Stimulated activated CD4-positive, alpha-beta T cell treated with anti-CD3 and anti-CD28 coated beads, TNF-alpha, amount 100 ng/mL, for 48 hours (primary cell): ENCODE measurements around the gene NANOS2.
A peak's percentile ranks its signal among the peaks of the same experiment; 100 is the strongest.

Source experiments
- DNase-seq, 3 donors: peaks; one replicate each; pipeline ENCODE4 v3.0.0-alpha.2; 2020; ENCODE audit warnings: low read depth in 3 of 3

Gene NANOS2

DNA sequence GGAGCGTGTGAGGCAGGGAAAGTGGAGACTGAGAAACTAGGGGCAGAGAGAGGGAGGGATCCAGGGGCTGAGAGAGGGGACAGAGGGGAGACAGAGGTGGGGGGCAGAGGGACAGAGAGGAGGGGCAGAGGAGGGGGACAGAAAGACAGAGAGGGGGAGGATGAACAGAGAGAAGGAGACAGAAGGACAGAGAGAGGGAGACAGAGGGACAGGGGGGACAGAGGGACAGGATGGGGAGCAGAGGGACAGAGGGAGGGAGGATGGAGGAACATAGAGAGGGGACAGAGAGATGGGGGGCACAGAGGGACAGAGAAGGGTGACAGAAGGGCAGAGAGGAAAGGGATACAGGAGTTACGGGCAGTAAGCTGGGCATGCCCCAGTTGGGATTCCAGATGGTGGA, 14.7 kb upstream of the NANOS2 start:
- no peak for DNase-seq

DNA sequence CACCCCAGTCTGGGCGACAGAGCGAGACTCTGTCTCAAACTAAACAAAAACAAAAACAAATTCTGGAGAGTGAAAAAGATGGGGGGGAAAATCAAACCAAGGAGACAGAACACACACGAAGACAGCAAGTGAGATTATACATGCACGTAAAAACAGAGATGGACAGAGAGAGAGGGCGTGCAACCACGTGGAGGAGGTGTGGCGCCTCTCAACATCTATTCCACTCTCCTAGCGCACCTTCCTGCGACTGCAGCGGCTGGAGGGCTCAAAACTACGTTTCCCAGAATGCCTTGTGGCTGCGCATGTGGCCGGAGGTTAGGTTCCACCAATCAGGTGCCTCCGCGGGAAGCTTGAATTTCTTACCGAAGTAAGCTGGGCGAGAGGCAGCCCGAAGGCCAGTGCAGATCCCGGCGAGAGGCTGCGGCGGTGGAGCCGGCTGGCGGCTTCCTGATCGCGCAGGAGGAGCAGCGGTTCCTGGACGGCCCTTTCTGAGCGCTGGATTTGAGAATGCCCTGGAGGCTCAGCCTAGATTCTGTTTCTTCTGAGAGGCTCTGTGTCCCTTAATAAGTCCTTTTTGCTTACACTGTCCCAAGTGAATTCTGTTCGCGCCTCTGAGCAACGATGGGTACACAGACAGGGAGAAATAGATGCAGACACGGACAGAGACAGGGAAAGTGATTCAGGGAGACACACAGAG, 13.1 kb upstream of the NANOS2 start:
- DNase-seq, result peak; percentile 76 to 85 (median 82)

DNA sequence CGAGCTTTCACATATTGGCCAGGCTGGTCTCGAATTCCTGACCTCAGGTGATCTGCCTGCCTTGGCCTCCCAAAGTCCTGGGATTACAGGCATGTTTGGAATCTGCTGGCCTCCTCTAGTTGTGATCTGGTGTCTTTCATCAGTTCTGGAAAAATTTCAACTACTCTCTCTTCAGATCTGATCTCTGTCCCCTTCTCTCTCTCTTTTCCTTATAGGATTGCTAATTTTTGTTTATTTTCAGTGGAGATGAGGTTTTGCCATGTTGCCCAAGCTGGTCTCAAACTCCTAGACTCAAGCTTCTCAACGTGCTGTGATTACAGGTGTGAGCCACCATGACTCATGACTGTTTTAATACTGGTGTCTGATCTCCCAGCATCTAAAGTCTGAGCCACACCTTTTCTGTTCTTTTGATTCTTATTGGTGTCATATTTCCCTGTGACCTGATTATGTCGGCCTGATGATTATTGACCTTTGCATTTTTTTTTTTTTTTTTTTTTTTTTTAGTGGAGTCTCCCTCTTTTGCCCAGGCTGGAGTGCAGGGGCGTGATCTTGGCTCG, 10.4 kb upstream of the NANOS2 start:
- DNase-seq, result no peak

DNA sequence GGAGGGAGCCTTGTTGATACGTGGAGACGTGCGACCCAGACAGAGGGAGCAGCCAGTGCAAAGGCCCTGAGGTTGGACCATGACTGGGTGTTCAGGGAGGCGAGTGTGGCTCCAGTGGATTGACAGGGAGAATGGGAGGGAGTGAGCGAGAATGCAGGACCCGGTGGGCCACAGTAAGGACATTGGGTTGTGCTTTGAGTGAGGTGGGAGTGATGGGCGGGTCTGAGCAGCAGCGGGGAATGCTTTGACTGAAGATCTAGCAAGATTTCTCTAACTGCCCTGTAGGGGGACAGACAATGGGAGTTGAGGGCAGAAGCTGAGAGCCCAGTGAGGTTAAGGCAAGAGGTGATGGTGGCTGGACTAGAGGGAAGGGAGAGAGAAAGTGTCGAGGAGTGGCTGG, 7.7 kb upstream of the NANOS2 start:
- no peak for DNase-seq

GRCh38 chr19:45920458-45920857, 5.9 kb upstream of the NANOS2 start:
- no peak for DNase-seq

DNA sequence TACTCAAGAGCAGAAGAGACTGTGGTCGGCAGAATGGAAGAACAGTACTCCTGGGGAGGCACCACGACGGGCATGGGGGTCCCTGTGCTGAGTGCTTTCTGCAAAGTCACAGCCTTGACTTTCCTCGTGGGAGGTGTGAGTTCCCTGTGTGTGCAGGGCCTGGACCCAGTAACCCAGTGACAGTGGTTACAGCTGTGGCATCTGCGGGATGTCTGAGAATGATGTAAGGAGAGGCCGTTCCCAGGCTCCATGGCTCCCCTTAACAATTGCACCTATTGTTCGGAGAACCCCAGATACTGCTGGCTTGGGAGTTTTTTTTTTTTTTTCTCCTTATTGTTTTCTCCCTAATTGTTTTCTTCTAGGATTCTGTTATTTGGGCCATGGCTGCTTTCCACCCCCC, 5.1 kb upstream of the NANOS2 start:
- no peak for DNase-seq

DNA sequence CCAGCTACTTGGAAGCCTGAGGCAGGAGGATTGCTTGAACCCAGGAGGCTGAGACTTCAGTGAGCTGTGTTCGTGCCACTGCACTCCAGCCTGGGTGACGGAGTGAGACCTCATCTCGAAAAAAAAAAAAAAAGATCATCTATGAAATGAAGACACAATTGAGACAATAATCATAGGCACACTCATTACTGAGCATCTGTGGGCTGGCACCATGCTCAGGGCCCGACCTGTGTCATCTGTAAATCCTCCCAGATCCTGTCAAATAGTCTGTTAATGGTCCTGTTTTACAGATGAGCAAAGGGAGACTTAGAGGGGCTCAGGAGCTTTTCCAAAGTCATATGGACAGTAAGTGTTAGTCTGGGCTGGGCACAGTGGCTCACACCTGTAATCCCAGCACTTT, 4.1 kb upstream of the NANOS2 start:
- DNase-seq, result no peak

DNA sequence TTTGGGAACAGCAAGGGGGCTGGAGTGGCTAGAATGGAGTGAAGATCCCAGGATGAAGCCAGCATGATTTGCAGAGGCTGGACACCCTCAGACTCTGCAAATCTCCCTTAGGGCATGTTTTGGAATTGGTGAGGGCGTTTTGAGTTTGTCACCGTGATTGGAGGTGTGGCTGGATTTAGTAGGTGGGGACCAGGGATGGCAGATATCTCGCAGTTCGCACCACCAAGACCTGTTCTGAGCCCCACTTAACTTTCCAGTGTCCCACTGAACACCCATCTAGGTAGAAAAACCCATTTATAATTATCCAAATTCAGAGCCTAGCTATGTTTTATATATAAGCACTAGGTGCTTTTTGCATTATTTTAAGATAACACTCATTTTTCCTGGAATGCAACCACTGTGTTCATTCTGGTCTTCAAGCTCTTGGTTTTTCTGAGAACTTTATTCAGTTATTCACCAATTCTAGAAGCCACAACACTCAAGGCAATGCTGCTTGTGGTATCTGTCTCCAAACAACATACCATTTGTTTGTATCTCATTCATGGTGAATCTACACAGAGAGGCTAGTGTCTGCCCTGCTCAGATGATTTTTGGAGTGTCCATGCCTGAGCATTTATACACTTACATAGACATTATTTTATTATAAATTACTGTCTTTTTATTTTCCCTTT, 3.0 kb upstream of the NANOS2 start:
- no peak for DNase-seq

DNA sequence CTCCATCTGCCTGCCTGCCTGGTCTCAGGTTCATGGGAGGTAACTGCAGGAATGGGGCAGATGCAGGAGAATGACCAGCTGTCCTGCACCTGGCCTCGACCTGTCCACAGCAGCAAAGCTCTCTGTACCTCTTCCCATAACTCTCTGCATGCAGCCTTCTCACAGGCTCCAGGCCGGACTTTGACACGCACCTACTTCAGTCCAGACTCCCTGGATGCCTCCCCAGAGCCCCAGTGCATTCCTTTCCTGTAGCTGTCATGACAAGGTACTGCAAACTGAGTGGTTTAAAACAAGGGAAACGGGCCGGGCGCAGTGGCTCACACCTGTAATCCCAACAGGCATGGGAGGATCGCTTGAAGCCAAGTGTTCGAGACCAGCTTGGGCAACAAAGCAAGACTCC, 3.3 kb downstream of the NANOS2 start:
- no peak for DNase-seq

DNA sequence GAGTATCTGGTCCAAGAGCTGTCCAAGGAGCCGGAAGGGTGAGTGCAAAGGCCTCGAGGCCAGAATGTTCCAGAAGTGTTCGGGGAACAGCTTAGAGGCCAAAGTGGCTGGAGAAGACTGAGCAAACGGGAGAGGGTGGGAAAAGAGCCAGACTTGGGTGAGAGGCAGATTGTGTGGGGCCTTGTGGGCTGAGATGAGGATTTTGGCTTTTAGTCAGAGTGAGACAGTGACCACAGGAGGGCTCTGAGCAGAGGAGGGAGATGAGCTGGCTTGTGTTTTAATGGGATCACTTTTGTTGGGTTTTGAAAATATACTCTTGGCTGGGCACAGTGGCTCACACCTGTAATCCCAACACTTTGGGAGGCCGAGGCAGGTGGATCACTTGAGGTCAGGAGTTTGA, 5.6 kb downstream of the NANOS2 start:
- no peak for DNase-seq

GRCh38 chr19:45906221-45906620, 8.4 kb downstream of the NANOS2 start:
- no peak for DNase-seq

GRCh38 chr19:45905011-45905410, 9.6 kb downstream of the NANOS2 start:
- no peak for DNase-seq

DNA sequence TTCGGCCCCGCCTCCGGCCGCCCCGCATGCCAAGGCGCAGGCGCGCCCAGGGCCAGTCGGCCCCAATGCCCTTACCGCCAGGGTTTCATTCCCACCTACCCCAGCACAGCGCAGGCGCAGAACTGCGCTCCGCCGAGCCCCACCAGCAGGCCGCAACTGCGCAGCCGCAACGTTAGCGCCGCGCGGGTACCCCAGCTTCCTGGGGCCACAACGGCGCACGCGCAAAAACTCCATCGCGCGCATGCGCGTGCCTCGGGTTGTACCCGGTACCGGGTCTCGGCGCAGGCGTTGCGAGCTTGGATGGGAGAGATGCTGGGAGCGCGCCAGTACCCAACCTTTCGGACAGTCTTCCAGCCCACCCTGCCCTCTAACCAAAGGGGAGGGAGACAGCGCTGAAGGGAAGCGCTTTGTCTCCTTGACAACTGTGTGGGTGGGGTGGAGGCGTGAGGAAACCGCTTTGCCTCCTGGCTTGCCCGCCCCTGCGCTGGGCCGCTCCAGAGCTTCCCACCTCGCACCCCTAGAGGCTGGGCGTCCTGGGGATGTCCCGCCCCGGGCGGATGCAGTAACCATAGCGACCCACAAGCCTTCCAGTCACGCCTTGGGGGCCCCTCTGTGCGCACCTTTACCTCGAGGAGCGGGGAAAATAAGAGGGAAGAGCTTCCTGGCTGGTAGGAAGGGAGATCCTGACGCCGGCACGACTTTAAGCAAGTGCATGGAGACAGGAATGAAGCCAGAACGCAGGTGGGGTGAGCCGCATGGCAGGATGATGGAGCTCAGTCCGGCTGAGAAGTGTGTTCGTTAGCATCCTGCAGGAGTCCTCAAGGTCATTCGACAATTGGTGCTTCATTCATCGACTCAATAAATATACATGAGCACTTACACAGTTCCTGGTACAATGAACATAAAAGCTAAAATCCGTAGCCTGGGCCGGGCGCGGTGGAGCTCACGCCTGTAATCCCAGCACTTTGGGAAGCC, 11.6 kb downstream of the NANOS2 start:
- DNase-seq, result peak; percentile 98 to 99 (median 98)

- no peak for DNase-seq
These were observed 12.5 kb downstream of the NANOS2 start, which contains the start of gene MYPOP for GRCh38 chr19:45901912-45902650. Gene MYPOP (minus strand): TSS chr19:45902613. CDS start chr19:45901773, 840 bp downstream.

- no peak for DNase-seq
These were observed 13.1 kb downstream of the NANOS2 start for GRCh38 chr19:45901432-45901911.

- no peak for DNase-seq
These were observed 13.7 kb downstream of the NANOS2 start for GRCh38 chr19:45900738-45901431.

DNA sequence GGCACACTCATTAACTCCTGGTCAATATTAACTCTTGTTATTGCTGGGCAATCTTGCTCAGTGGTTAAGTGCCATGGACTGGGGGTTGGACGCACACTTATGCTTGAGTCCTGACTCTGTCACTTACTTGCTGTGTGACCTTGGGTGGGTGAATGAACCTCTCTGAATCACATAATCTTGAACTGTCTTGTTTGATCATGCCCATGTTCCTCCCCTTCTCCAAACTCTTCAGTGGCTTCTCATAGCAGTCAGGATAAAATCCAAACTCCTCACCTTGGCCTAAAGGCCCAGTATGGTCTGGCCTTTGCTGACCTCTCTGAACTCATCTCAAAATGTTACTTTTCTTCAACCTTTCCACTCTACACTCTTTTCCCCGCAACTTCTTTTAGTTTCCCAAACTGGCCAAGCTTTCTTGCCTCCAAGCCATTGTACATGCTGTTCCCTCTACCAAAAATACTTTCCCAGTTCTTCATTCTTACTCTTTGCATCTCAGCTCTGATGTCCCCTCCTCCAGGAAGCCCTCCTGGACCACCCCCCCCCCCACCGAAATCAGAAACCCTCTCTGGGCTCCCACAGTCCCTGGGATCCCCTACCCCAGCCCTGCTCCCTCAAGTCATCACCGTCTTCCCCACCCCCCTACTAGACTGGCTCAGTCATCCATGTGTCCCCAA, 14.5 kb downstream of the NANOS2 start:
- DNase-seq, result no peak

DNA sequence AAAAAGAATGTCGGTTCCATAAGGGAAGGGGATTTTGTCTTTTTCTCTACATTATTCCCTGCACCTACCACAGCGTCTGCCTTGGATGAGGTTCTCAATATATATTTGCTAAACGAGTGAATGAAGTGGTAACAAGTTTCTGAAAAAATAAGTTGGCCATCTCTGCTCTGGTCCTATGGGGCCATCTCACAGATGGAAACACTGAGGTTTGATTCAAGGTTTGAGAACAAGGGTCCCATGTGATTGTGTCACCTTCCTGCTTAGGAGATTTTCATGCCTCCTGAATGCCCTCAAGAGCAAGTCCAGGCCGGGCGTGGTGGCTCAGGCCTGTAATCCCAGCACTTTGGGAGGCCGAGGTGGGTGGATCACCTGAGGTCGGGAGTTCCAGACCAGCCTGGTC, 15.3 kb downstream of the NANOS2 start:
- no peak for DNase-seq

DNA sequence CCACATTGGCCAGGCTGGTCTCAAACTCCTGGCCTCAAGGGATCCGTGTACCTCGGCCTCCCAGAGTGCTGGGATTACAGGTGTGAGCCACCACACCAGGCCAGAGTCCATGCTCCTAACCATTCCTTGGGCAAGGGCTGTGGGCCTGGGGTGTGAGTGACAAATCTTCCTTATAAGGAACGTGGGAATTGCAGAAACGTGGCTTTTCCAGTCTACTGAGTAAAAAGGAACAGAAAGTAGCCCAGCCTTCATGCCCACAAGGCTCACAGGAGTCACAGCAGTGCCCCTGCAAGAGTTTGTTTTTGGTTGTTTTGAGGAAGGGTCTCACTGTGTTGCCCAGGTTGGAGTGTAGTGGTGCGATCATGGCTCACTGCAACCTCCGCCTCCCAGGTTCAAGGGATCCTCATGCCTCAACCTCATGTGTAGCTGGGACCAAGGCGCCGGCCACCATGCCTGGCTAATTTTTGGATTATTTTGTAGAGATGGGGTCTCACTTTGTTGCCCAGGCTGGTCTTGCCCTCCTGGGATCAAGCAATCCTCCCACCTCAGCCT, 17.2 kb downstream of the NANOS2 start:
- DNase-seq, result no peak
